ENCODE results near the gene ASGR2. TPM values are rescaled to one million over a fixed set of nuclear protein-coding genes. Genes with fewer than 3 reads are reported as not detected.

The ASGR2 gene
- polyA plus RNA-seq, 1 of the 3 experiments (the other 2 are of a cell fraction), result not detected

GRCh38 chr17:7058831-7059447 lies 55.7 kb downstream of the ASGR2 start (continued):
- no peak for TF ChIP-seq CHD2 (IDR thresholded peaks at IDR 0.05; ENCODE audit: low read length, partially characterized antibody)

- no peaks in the 10 kb centered on the region for H3K9me2 ChIP-seq
- TF ChIP-seq RXRA (IDR thresholded peaks at IDR 0.05; ENCODE audit: borderline replicate concordance, low read depth) (no peak), FOXM1 (IDR thresholded peaks at IDR 0.05; ENCODE audit: low read depth) (no peak), GATA2 (CRISPR knock-in tag; IDR thresholded peaks at IDR 0.05) (no peak), RFX5 (IDR thresholded peaks at IDR 0.05; ENCODE audit: low read length) (no peak), NRF1 (IDR thresholded peaks at IDR 0.05; ENCODE audit: low read depth, low read length) (no peak), YY1 (IDR thresholded peaks at IDR 0.05; ENCODE audit: low read depth) (no peak), TAF1 (IDR thresholded peaks at IDR 0.05; ENCODE audit: borderline replicate concordance, low read depth, low read length) (no peak)
- no peak overlapping the region for H3K4me3 ChIP-seq (ENCODE audit: low read depth in 2 of 2, low read length in 1 of 2)
- no peak for DNase-seq
- no peak overlapping the region for H3K4me2 ChIP-seq
- H3K79me2 ChIP-seq (ENCODE audit: insufficient read depth), result no peaks in the 10 kb centered on the region
- ChIA-PET CTCF (interaction anchor here (20.1 kb wide), 1 partner anchor 84 kb away, joined by 502 read pairs; no protein-coding TSS in a partner anchor), POLR2A (no interaction called here)
- H3F3A ChIP-seq (replicated peaks; ENCODE audit: insufficient read depth), result peaks cover 4% of the 10 kb centered on the region
- H3K9ac ChIP-seq, result no peak overlapping the region
- no peaks in the 10 kb centered on the region for H3K4me1 ChIP-seq (ENCODE audit: control insufficient read depth in 1 of 2, insufficient read depth in 2 of 2, low read depth in 1 of 2, low read length in 1 of 2)
- no peak overlapping the region for H3K27ac ChIP-seq (ENCODE audit: low read depth in 2 of 2, low read length in 1 of 2)
- no peaks in the 10 kb centered on the region for H4K20me1 ChIP-seq (ENCODE audit: insufficient read depth)
- WGBS (ENCODE audit: low lambda C conversion rate), result 33% methylated on average over 4 of the region's 4 CpGs
- no peak overlapping the region for H2AFZ ChIP-seq (ENCODE audit: low read depth)
- H3K36me3 ChIP-seq (replicated peaks in 1 of 2; ENCODE audit: control insufficient read depth in 1 of 2, insufficient read depth in 2 of 2, low read length in 1 of 2), result no peaks in the 10 kb centered on the region
- H3K9me3 ChIP-seq, result no peaks in the 10 kb centered on the region
- H3K27me3 ChIP-seq (ENCODE audit: insufficient read depth), result peaks cover 37% of the 10 kb centered on the region
These were observed 58.2 kb downstream of the ASGR2 start for GRCh38 chr17:7056386-7056785.

Small RNA genes lying within 50 kb of the gene (small RNA-seq; reads per million reads assigned to genes)
- gene AC120057.1, result 0 to 0.06 (median 0) reads per million in 7 experiments

Other genes starting within 250 kb of the ASGR2 start
- not detected in 2 replicates for gene ALOX12, start 118.8 kb downstream of the ASGR2 start, polyA plus RNA-seq (2012; rRNA removed)
- 220 and 317 TPM in 2 replicates for gene RNASEK, start 102.2 kb downstream of the ASGR2 start, polyA plus RNA-seq (2012; rRNA removed)
- gene BCL6B, start 91.8 kb downstream of the ASGR2 start, polyA plus RNA-seq (2012; rRNA removed), result 0.02 TPM in 1 of 2 replicates, not detected in the other
- gene SLC16A13, start 78.8 kb downstream of the ASGR2 start, polyA plus RNA-seq (2012; rRNA removed), result 2.5 and 3.9 TPM in 2 replicates
- gene SLC16A11, start 70.7 kb downstream of the ASGR2 start, polyA plus RNA-seq (2012; rRNA removed), result 0.12 and 0.18 TPM in 2 replicates
- not detected in 2 replicates for gene CLEC10A, start 34.6 kb downstream of the ASGR2 start, polyA plus RNA-seq (2012; rRNA removed)
- gene ASGR1, start 64.5 kb upstream of the ASGR2 start, polyA plus RNA-seq (2012; rRNA removed), result 2.0 and 2.1 TPM in 2 replicates
- gene DLG4, start 105.0 kb upstream of the ASGR2 start, polyA plus RNA-seq (2012; rRNA removed), result 22.1 and 30.5 TPM in 2 replicates
- 635 and 796 TPM in 2 replicates for gene ACADVL, start 105.1 kb upstream of the ASGR2 start, polyA plus RNA-seq (2012; rRNA removed)
- gene DVL2, start 119.7 kb upstream of the ASGR2 start, polyA plus RNA-seq (2012; rRNA removed), result 6.9 and 8.3 TPM in 2 replicates
- 53.3 and 58.5 TPM in 2 replicates for gene PHF23, start 124.6 kb upstream of the ASGR2 start, polyA plus RNA-seq (2012; rRNA removed)
- gene GABARAP, start 127.6 kb upstream of the ASGR2 start, polyA plus RNA-seq (2012; rRNA removed), result 585 and 637 TPM in 2 replicates
- 111 and 124 TPM in 2 replicates for gene CTDNEP1, start 136.9 kb upstream of the ASGR2 start, polyA plus RNA-seq (2012; rRNA removed)
- 45.4 and 52.1 TPM in 2 replicates for gene ELP5, start 137.4 kb upstream of the ASGR2 start, polyA plus RNA-seq (2012; rRNA removed)
- 2.9 and 5.0 TPM in 2 replicates for gene CLDN7, start 147.7 kb upstream of the ASGR2 start, polyA plus RNA-seq (2012; rRNA removed)
- gene SLC2A4, start 166.9 kb upstream of the ASGR2 start, polyA plus RNA-seq (2012; rRNA removed), result 0.44 and 0.54 TPM in 2 replicates
- gene YBX2, start 179.8 kb upstream of the ASGR2 start, polyA plus RNA-seq (2012; rRNA removed), result 0.36 and 0.54 TPM in 2 replicates
- gene EIF5A, start 192.8 kb upstream of the ASGR2 start, polyA plus RNA-seq (2012; rRNA removed), result 711 and 971 TPM in 2 replicates
- gene GPS2, start 200.5 kb upstream of the ASGR2 start, polyA plus RNA-seq (2012; rRNA removed), result 67.0 and 102 TPM in 2 replicates
- gene NEURL4, start 214.5 kb upstream of the ASGR2 start, polyA plus RNA-seq (2012; rRNA removed), result 20.7 and 22.1 TPM in 2 replicates
- 0.71 and 6.4 TPM in 2 replicates for gene ACAP1, start 221.7 kb upstream of the ASGR2 start, polyA plus RNA-seq (2012; rRNA removed)
- 9.5 and 12.1 TPM in 2 replicates for gene KCTD11, start 237.3 kb upstream of the ASGR2 start, polyA plus RNA-seq (2012; rRNA removed)
- gene TMEM95, start 240.3 kb upstream of the ASGR2 start, polyA plus RNA-seq (2012; rRNA removed), result not detected in 2 replicates

Data from SK-N-SH (cell line).